K562 (cell line): ENCODE results near the gene CYSTM1. TPM values are rescaled to one million over a fixed set of nuclear protein-coding genes. Genes with fewer than 3 reads are reported as not detected.

Source experiments
- MXI1 ChIP-seq: IDR thresholded peaks from 2 replicates; pipeline ENCODE4 v1.6.1; 2011; ENCODE audit warnings: low read depth, mild to moderate bottlenecking, improper control_type of control experiment, low read length
- RBM25 ChIP-seq: fragments of 200-400 bp; formaldehyde crosslinking; IDR thresholded peaks from 2 replicates; pipeline ENCODE4 v1.6.1; 2018; ENCODE audit warnings: low read length, low read depth, moderate library complexity; ENCODE audit not compliant: severe bottlenecking
- RHOXF2B ChIP-seq: fragments of 250-450 bp; sonication (Bioruptor Pico); conservative IDR thresholded peaks from 2 replicates; pipeline ENCODE4 v1.5.1; 2021
- STAG1 ChIP-seq: sonication (generic); formaldehyde crosslinking; IDR thresholded peaks from 2 replicates; pipeline ENCODE4 v1.5.0; 2020; ENCODE audit warnings: missing genetic modification reagents, borderline replicate concordance
- TCF7L2 ChIP-seq: fragments of 150-350 bp; IDR thresholded peaks from 2 replicates; pipeline ENCODE4 v1.6.1; 2016; ENCODE audit warnings: low read depth, mild to moderate bottlenecking, low read length, moderate library complexity
- ZNF583 ChIP-seq: fragments of 250-450 bp; sonication (Bioruptor Pico); IDR thresholded peaks from 2 replicates; pipeline ENCODE4 v1.4.0; 2020
- ZNF707 ChIP-seq: fragments of 250-450 bp; sonication (Bioruptor Pico); conservative IDR thresholded peaks from 2 replicates; pipeline ENCODE4 v1.8.0; 2022; ENCODE audit warnings: inconsistent platforms, mild to moderate bottlenecking, moderate library complexity
- ZNF766 ChIP-seq: fragments of 200-800 bp; sonication (Bioruptor generic); conservative IDR thresholded peaks from 2 replicates; pipeline ENCODE4 v1.6.1; 2016; ENCODE audit warnings: missing genetic modification characterization, missing compliant biosample characterization
- polyA plus RNA-seq, 8 experiments: library from polyadenylated mRNA; depleted of rRNA in 4 of 8; stranded (reverse) in 5 of 8; unstranded in 3 of 8; fragments of >200 nt; fragmentation: Nextera tagmentation in 2 of 8; fragmentation: Illumina TruSeq in 1 of 8; extraction: Ambion mirVana in 2 of 8; extraction: Trizol in 1 of 8; gene quantifications; 2 replicates each; pipeline versions ENCODE4 v1.2.1 to v1.2.3, GENCODE V29; 2011 to 2014; ENCODE audit warnings: inconsistent platforms in 1 of 8, missing spikeins in 1 of 8
- total RNA-seq, 7 experiments: library from RNA; depleted of rRNA in 6 of 7; stranded (reverse); fragments of >200 nt in 6 of 7; fragmentation: Illumina TruSeq in 2 of 7; extraction: Trizol in 2 of 7; gene quantifications; 2 replicates each; pipeline versions ENCODE4 v1.2.1 to v1.2.3, GENCODE V29; 2011 to 2021; ENCODE audit warnings: low replicate concordance in 1 of 7
- TF ChIP-seq, protein P1 (sequence below): fragments of 250-450 bp; sonication (Bioruptor Pico); IDR thresholded peaks from 2 replicates; pipeline ENCODE4 v1.5.0; 2021; ENCODE audit warnings: mild to moderate bottlenecking, borderline replicate concordance
- TF ChIP-seq, protein P2 (sequence below): fragments of 250-450 bp; sonication (Bioruptor Pico); IDR thresholded peaks from 2 replicates; pipeline ENCODE4 v1.4.0; 2020; ENCODE audit warnings: mild to moderate bottlenecking, moderate library complexity, borderline replicate concordance
- TF ChIP-seq, protein P3 (sequence below): fragments of 450-650 bp; conservative IDR thresholded peaks from 2 replicates; pipeline ENCODE4 v1.6.1; 2016; ENCODE audit warnings: missing genetic modification characterization, low read depth, mild to moderate bottlenecking, control low read depth, missing compliant biosample characterization
- TF ChIP-seq, protein P4 (sequence below): fragments of 250-450 bp; sonication (Bioruptor Pico); IDR thresholded peaks from 2 replicates; pipeline ENCODE4 v1.5.0; 2021; ENCODE audit warnings: mild to moderate bottlenecking, moderate library complexity
- TF ChIP-seq, protein P5 (sequence below): fragments of 450-650 bp; formaldehyde crosslinking; IDR thresholded peaks from 2 replicates; pipeline ENCODE4 v1.4.0; 2022; ENCODE audit warnings: missing genetic modification characterization
- TF ChIP-seq, protein P6 (sequence below): fragments of 450-650 bp; IDR thresholded peaks from 2 replicates; pipeline ENCODE4 v1.6.1; 2017; ENCODE audit warnings: antibody characterized with exemption

The CYSTM1 gene
- total and polyA plus RNA-seq, 9 of the 15 experiments (the other 6 are each of a cell fraction or from before 2014, with no cell fraction given): 76.1 to 422 (median 108) TPM

DNA sequence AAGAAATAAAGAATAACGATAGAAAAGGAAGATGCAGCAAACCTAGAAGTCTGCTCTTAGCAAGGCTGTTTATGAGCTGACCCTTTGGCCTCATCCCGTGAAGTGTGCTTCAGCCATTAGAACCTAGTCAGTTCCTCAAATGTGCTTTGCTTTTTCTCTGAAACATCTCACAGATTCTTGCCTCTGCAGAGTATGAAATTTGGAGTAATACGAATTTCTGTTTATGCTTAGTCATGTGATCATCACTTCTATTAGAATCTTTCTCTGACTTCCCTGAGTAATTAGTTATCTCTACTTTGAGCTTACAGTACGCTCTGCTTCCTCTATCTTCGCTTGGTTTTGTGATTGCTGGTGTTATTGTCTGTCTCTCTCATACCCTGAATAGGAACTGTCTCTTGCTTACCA is 11.3 kb downstream of the CYSTM1 start (continued):
- TF ChIP-seq, protein P1, sequence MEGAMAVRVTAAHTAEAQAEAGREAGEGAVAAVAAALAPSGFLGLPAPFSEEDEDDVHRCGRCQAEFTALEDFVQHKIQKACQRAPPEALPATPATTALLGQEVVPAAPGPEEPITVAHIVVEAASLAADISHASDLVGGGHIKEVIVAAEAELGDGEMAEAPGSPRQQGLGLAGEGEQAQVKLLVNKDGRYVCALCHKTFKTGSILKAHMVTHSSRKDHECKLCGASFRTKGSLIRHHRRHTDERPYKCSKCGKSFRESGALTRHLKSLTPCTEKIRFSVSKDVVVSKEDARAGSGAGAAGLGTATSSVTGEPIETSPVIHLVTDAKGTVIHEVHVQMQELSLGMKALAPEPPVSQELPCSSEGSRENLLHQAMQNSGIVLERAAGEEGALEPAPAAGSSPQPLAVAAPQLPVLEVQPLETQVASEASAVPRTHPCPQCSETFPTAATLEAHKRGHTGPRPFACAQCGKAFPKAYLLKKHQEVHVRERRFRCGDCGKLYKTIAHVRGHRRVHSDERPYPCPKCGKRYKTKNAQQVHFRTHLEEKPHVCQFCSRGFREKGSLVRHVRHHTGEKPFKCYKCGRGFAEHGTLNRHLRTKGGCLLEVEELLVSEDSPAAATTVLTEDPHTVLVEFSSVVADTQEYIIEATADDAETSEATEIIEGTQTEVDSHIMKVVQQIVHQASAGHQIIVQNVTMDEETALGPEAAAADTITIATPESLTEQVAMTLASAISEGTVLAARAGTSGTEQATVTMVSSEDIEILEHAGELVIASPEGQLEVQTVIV (CRISPR knock-in tag): no peak
- TF ChIP-seq RBM25 (no peak), MXI1 (no peak), RHOXF2B (CRISPR knock-in tag) (no peak), STAG1 (CRISPR knock-in tag) (no peak), ZNF707 (no peak), ZNF583 (CRISPR knock-in tag) (no peak), ZNF766 (CRISPR knock-in tag) (no peak), TCF7L2 (no peak)
- TF ChIP-seq, protein P2, sequence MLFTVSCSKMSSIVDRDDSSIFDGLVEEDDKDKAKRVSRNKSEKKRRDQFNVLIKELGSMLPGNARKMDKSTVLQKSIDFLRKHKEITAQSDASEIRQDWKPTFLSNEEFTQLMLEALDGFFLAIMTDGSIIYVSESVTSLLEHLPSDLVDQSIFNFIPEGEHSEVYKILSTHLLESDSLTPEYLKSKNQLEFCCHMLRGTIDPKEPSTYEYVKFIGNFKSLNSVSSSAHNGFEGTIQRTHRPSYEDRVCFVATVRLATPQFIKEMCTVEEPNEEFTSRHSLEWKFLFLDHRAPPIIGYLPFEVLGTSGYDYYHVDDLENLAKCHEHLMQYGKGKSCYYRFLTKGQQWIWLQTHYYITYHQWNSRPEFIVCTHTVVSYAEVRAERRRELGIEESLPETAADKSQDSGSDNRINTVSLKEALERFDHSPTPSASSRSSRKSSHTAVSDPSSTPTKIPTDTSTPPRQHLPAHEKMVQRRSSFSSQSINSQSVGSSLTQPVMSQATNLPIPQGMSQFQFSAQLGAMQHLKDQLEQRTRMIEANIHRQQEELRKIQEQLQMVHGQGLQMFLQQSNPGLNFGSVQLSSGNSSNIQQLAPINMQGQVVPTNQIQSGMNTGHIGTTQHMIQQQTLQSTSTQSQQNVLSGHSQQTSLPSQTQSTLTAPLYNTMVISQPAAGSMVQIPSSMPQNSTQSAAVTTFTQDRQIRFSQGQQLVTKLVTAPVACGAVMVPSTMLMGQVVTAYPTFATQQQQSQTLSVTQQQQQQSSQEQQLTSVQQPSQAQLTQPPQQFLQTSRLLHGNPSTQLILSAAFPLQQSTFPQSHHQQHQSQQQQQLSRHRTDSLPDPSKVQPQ: no peak
- TF ChIP-seq, protein P3, sequence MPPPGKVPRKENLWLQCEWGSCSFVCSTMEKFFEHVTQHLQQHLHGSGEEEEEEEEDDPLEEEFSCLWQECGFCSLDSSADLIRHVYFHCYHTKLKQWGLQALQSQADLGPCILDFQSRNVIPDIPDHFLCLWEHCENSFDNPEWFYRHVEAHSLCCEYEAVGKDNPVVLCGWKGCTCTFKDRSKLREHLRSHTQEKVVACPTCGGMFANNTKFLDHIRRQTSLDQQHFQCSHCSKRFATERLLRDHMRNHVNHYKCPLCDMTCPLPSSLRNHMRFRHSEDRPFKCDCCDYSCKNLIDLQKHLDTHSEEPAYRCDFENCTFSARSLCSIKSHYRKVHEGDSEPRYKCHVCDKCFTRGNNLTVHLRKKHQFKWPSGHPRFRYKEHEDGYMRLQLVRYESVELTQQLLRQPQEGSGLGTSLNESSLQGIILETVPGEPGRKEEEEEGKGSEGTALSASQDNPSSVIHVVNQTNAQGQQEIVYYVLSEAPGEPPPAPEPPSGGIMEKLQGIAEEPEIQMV (tag): no peak
- TF ChIP-seq, protein P4, sequence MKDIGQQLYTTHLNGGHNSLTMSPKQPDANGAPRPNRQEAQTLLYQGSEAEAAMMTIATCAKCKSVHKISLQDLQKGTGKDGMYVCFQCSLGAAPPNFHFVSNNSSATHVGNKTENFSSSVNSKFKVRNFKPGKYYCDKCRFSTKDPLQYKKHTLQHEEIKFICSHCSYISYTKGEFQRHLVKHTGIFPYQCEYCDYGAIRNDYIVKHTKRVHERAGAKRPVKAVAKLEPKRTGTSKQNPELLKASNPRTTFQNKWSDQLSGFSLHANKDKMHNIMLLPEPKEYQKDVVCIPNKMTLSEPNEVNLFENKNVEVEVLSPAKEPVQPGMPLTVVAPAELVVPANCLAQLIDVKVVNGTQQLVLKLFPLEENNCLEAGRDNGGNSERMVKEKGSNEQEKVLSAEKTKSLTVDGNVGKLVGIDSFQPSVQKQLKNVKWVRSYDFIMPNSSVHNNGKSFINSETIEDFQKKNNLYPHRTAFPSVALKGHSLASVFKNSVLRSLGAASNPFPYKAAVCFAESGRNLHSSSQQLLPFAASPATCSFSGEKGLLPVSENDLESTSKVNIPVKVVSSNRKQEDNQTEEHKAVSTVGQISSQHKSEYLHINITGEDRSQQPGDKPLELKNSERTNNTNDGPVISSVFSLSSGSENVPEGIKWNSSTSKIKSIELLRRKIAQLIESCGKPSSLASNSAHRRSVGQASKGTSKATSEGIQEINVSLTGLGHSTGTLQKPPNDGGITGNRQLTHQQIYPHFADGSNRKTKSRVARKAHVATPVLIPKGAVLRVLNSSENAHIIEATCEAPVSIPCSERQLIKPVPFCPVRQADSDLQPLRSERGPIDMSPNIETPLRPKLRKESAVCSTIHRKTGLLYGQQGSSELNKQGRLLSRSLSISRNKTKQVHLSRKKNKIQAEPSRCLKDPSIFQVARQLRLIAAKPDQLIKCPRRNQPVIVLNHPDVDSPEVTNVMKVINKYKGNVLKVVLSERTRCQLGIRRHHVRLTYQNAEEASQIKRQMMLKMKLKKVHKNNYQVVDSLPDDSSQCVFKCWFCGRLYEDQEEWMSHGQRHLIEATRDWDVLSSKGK (CRISPR knock-in tag): no peak
- TF ChIP-seq, protein P5, sequence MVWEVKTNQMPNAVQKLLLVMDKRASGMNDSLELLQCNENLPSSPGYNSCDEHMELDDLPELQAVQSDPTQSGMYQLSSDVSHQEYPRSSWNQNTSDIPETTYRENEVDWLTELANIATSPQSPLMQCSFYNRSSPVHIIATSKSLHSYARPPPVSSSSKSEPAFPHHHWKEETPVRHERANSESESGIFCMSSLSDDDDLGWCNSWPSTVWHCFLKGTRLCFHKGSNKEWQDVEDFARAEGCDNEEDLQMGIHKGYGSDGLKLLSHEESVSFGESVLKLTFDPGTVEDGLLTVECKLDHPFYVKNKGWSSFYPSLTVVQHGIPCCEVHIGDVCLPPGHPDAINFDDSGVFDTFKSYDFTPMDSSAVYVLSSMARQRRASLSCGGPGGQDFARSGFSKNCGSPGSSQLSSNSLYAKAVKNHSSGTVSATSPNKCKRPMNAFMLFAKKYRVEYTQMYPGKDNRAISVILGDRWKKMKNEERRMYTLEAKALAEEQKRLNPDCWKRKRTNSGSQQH (CRISPR knock-in tag): no peak
- TF ChIP-seq, protein P6, sequence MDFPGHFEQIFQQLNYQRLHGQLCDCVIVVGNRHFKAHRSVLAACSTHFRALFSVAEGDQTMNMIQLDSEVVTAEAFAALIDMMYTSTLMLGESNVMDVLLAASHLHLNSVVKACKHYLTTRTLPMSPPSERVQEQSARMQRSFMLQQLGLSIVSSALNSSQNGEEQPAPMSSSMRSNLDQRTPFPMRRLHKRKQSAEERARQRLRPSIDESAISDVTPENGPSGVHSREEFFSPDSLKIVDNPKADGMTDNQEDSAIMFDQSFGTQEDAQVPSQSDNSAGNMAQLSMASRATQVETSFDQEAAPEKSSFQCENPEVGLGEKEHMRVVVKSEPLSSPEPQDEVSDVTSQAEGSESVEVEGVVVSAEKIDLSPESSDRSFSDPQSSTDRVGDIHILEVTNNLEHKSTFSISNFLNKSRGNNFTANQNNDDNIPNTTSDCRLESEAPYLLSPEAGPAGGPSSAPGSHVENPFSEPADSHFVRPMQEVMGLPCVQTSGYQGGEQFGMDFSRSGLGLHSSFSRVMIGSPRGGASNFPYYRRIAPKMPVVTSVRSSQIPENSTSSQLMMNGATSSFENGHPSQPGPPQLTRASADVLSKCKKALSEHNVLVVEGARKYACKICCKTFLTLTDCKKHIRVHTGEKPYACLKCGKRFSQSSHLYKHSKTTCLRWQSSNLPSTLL: no peak
